Muscle of leg (tissue), 11 donors: ENCODE data around the gene ITGAE. TPM values are rescaled to one million over a fixed set of nuclear protein-coding genes. Genes with fewer than 3 reads are reported as not detected.

Source experiments
- DNase-seq: peaks from one replicate; pipeline ENCODE4 v3.0.0; 2013
- H3K27ac ChIP-seq: one replicate; pipeline ENCODE4 v1.5.1; 2013; ENCODE audit warnings: mild to moderate bottlenecking, low read length, control low read depth
- H3K27me3 ChIP-seq: one replicate; pipeline ENCODE4 v1.6.1; 2013; ENCODE audit warnings: low read length; ENCODE audit not compliant: control insufficient read depth, insufficient read depth
- H3K36me3 ChIP-seq: one replicate; pipeline ENCODE4 v1.6.1; 2013; ENCODE audit warnings: low read length; ENCODE audit not compliant: control insufficient read depth, insufficient read depth
- H3K4me1 ChIP-seq: one replicate; pipeline ENCODE4 v1.6.1; 2013; ENCODE audit warnings: low read length; ENCODE audit not compliant: control insufficient read depth, insufficient read depth
- H3K4me3 ChIP-seq: one replicate; pipeline ENCODE4 v1.5.1; 2013; ENCODE audit warnings: low read length, control low read depth
- H3K9me3 ChIP-seq: replicated peaks from 2 replicates; pipeline ENCODE4 v1.6.1; 2013; ENCODE audit warnings: low read depth, low read length; ENCODE audit not compliant: control insufficient read depth
- WGBS: methylation state at CpG from one replicate; pipeline ENCODE4 v1.1.5; 2013; ENCODE audit warnings: missing lambda C conversion rate; ENCODE audit not compliant: insufficient coverage; 5-methylcytosine and 5-hydroxymethylcytosine counted together
- polyA plus RNA-seq, 8 donors: library from polyadenylated mRNA; unstranded; fragments of 120-200 nt; gene quantifications; one replicate each; pipeline versions ENCODE4 v1.2.1 to v1.2.3, GENCODE V29; 2013; ENCODE audit warnings: inconsistent platforms in 1 of 8, low replicate concordance in 1 of 8; ENCODE audit not compliant: insufficient read length in 8 of 8, insufficient read depth in 1 of 8
- total RNA-seq: library from RNA; stranded (reverse); fragments of 120-200 nt; gene quantifications from one replicate; pipeline ENCODE4 v1.2.4, GENCODE V29; 2013

ITGAE gene
- total and polyA plus RNA-seq, 9 donors = 28.8 to 34.4 (median 32.3) TPM

GRCh38 chr17:3843935-3844516 lies 43.0 kb upstream of the ITGAE start:
- no peak for DNase-seq
- no CpG with 5 or more reads among the region's 3 CpGs for WGBS
- peaks cover 44% of the 10 kb centered on the region for H3K36me3 ChIP-seq
- no peaks in the 10 kb centered on the region for H3K9me3 ChIP-seq
- H3K4me3 ChIP-seq = no peak overlapping the region
- H3K27me3 ChIP-seq = no peaks in the 10 kb centered on the region
- H3K27ac ChIP-seq = no peak overlapping the region
- H3K4me1 ChIP-seq = peaks cover 8% of the 10 kb centered on the region

GRCh38 chr17:3838206-3838605 lies 37.2 kb upstream of the ITGAE start:
- peaks cover 8% of the 10 kb centered on the region for H3K4me1 ChIP-seq
- H3K27ac ChIP-seq = no peak overlapping the region
- no peaks in the 10 kb centered on the region for H3K9me3 ChIP-seq
- H3K4me3 ChIP-seq = no peak overlapping the region
- H3K36me3 ChIP-seq = peaks cover 64% of the 10 kb centered on the region
- WGBS = 89% methylated on average over 9 of the region's 12 CpGs
- no peaks in the 10 kb centered on the region for H3K27me3 ChIP-seq
- DNase-seq = no peak

GRCh38 chr17:3836551-3836950 lies 35.6 kb upstream of the ITGAE start:
- Histone ChIP-seq H3K4me1 (peaks cover 8% of the 10 kb centered on the region), H3K27me3 (no peaks in the 10 kb centered on the region), H3K36me3 (peaks cover 59% of the 10 kb centered on the region), H3K9me3 (no peaks in the 10 kb centered on the region), H3K27ac (no peak overlapping the region), H3K4me3 (no peak overlapping the region)
- no peak for DNase-seq
- WGBS = no CpG with 5 or more reads among the region's 10 CpGs

GRCh38 chr17:3835410-3836229 lies 34.6 kb upstream of the ITGAE start:
- DNase-seq = peak; percentile 37
- H3K36me3 ChIP-seq = peaks cover 52% of the 10 kb centered on the region
- WGBS = 84% methylated on average over 7 of the region's 14 CpGs
- H3K4me1 ChIP-seq = peaks cover 8% of the 10 kb centered on the region
- H3K27ac ChIP-seq = peak overlapping the region; percentile 32
- H3K27me3 ChIP-seq = no peaks in the 10 kb centered on the region
- H3K9me3 ChIP-seq = no peaks in the 10 kb centered on the region
- H3K4me3 ChIP-seq = no peak overlapping the region

GRCh38 chr17:3834811-3835210 lies 33.8 kb upstream of the ITGAE start:
- H3K4me3 ChIP-seq = no peak overlapping the region
- no peaks in the 10 kb centered on the region for H3K9me3 ChIP-seq
- H3K4me1 ChIP-seq = peaks cover 8% of the 10 kb centered on the region
- no CpG with 5 or more reads among the region's 4 CpGs for WGBS
- H3K27ac ChIP-seq = no peak overlapping the region
- DNase-seq = no peak
- no peaks in the 10 kb centered on the region for H3K27me3 ChIP-seq
- H3K36me3 ChIP-seq = peaks cover 48% of the 10 kb centered on the region

GRCh38 chr17:3828852-3829232 lies 27.9 kb upstream of the ITGAE start:
- H3K4me1 ChIP-seq = peaks cover 13% of the 10 kb centered on the region
- H3K9me3 ChIP-seq = no peaks in the 10 kb centered on the region
- DNase-seq = no peak
- no peak overlapping the region for H3K4me3 ChIP-seq
- H3K27me3 ChIP-seq = no peaks in the 10 kb centered on the region
- H3K36me3 ChIP-seq = peaks cover 45% of the 10 kb centered on the region
- 97% methylated on average over 5 of the region's 7 CpGs for WGBS
- H3K27ac ChIP-seq = peak overlapping the region; percentile 87

- peaks cover 46% of the 10 kb centered on the region for H3K36me3 ChIP-seq
- peak overlapping the region; percentile 87 for H3K27ac ChIP-seq
- H3K4me1 ChIP-seq = peaks cover 13% of the 10 kb centered on the region
- H3K9me3 ChIP-seq = no peaks in the 10 kb centered on the region
- no peak overlapping the region for H3K4me3 ChIP-seq
- WGBS = 72% methylated on average over 3 of the region's 7 CpGs
- DNase-seq = peak; percentile 48
- no peaks in the 10 kb centered on the region for H3K27me3 ChIP-seq
These were observed 27.3 kb upstream of the ITGAE start for GRCh38 chr17:3828151-3828851.

- Histone ChIP-seq H3K4me1 (peaks cover 13% of the 10 kb centered on the region), H3K9me3 (no peaks in the 10 kb centered on the region), H3K4me3 (no peak overlapping the region), H3K36me3 (peaks cover 41% of the 10 kb centered on the region), H3K27ac (no peak overlapping the region), H3K27me3 (no peaks in the 10 kb centered on the region)
- DNase-seq = peak; percentile 62
- no CpG with 5 or more reads among the region's 6 CpGs for WGBS
These were observed 26.3 kb upstream of the ITGAE start for GRCh38 chr17:3827124-3827773.

- H3K36me3 ChIP-seq = peaks cover 51% of the 10 kb centered on the region
- WGBS = 90% methylated on average over 2 of the region's 4 CpGs
- peaks cover 13% of the 10 kb centered on the region for H3K4me1 ChIP-seq
- H3K27ac ChIP-seq = no peak overlapping the region
- H3K4me3 ChIP-seq = no peak overlapping the region
- no peak for DNase-seq
- no peaks in the 10 kb centered on the region for H3K27me3 ChIP-seq
- H3K9me3 ChIP-seq = no peaks in the 10 kb centered on the region
These were observed 25.2 kb upstream of the ITGAE start for GRCh38 chr17:3826191-3826590.

- H3K4me3 ChIP-seq = no peak overlapping the region
- H3K4me1 ChIP-seq = no peaks in the 10 kb centered on the region
- H3K36me3 ChIP-seq = peaks cover 62% of the 10 kb centered on the region
- no peak for DNase-seq
- no peak overlapping the region for H3K27ac ChIP-seq
- H3K9me3 ChIP-seq = no peaks in the 10 kb centered on the region
- WGBS = 98% methylated on average over 9 of the region's 9 CpGs
- H3K27me3 ChIP-seq = no peaks in the 10 kb centered on the region
These were observed 20.1 kb upstream of the ITGAE start for GRCh38 chr17:3821101-3821500.
